WTC11 (cell line): ENCODE data around the gene PLEKHA6. TPM values are rescaled to one million over a fixed set of nuclear protein-coding genes. Genes with fewer than 3 reads are reported as not detected.

ENCODE experiments used
- ATAC-seq: fragments of 200-7000 bp; cut with Tn5 transposase; 2 replicates; pipeline ENCODE4 v1.10.0; 2021; ENCODE audit warnings: mild to moderate bottlenecking, moderate library complexity
- CTCF ChIA-PET: fragments of 300-600 bp; sonication (Branson Sonifier 250); formaldehyde crosslinking; loops from one replicate; lab custom pipeline; 2021; ENCODE audit warnings: antibody characterized with exemption; lab: Charles Lee
- POLR2A ChIA-PET: fragments of 350-600 bp; sonication (Branson Sonifier 250); formaldehyde crosslinking; loops from one replicate; lab custom pipeline; 2021; ENCODE audit warnings: antibody characterized with exemption; lab: Charles Lee
- DNase-seq: peaks from one replicate; pipeline ENCODE4 v3.0.0; 2021; ENCODE audit warnings: low spot score
- H3K27ac Mint-ChIP-seq: 2 replicates; pipeline ENCODE4 v1.8.0; 2021; ENCODE audit warnings: mixed read lengths
- H3K27me3 Mint-ChIP-seq: 2 replicates; pipeline ENCODE4 v1.8.0; 2021; ENCODE audit warnings: low read depth, mild to moderate bottlenecking, moderate library complexity, mixed read lengths
- H3K36me3 Mint-ChIP-seq: 2 replicates; pipeline ENCODE4 v1.8.0; 2021; ENCODE audit warnings: mixed read lengths
- H3K4me1 Mint-ChIP-seq: 2 replicates; pipeline ENCODE4 v1.8.0; 2022; ENCODE audit warnings: mixed read lengths
- H3K4me3 Mint-ChIP-seq: 2 replicates; pipeline ENCODE4 v1.8.0; 2021; ENCODE audit warnings: mild to moderate bottlenecking, moderate library complexity, mixed read lengths
- H3K9me3 Mint-ChIP-seq: 2 replicates; pipeline ENCODE4 v1.8.0; 2021; ENCODE audit warnings: mixed read lengths
- AR ChIP-seq: fragments of 250-450 bp; sonication (Bioruptor Pico); IDR thresholded peaks from 2 replicates; pipeline ENCODE4 v1.9.0; 2021; ENCODE audit warnings: mild to moderate bottlenecking
- ATF3 ChIP-seq: sonication (generic); formaldehyde crosslinking; conservative IDR thresholded peaks from 2 replicates; pipeline ENCODE4 v1.8.1; 2022; ENCODE audit warnings: mild to moderate bottlenecking, missing genetic modification reagents
- GRHL2 ChIP-seq: fragments of 250-450 bp; sonication (Bioruptor Pico); IDR thresholded peaks from 2 replicates; pipeline ENCODE4 v1.8.0; 2022; ENCODE audit warnings: mild to moderate bottlenecking, moderate library complexity; ENCODE audit not compliant: insufficient replicate concordance, severe bottlenecking
- HMGA2 ChIP-seq: fragments of 250-450 bp; sonication (Bioruptor Pico); IDR thresholded peaks from 2 replicates; pipeline ENCODE4 v1.4.0; 2021; ENCODE audit warnings: mild to moderate bottlenecking, moderate library complexity
- JAZF1 ChIP-seq: fragments of 250-450 bp; sonication (Bioruptor Pico); IDR thresholded peaks from 2 replicates; pipeline ENCODE4 v1.9.0; 2021; ENCODE audit warnings: moderate library complexity, mild to moderate bottlenecking, inconsistent platforms
- RELA ChIP-seq: sonication (generic); formaldehyde crosslinking; IDR thresholded peaks from 2 replicates; pipeline ENCODE4 v1.8.1; 2022; ENCODE audit warnings: missing genetic modification reagents, mild to moderate bottlenecking, borderline replicate concordance
- SOX15 ChIP-seq: fragments of 250-450 bp; sonication (Bioruptor Pico); IDR thresholded peaks from 2 replicates; pipeline ENCODE4 v1.9.0; 2021; ENCODE audit warnings: mild to moderate bottlenecking
- USF1 ChIP-seq: sonication (generic); formaldehyde crosslinking; IDR thresholded peaks from 2 replicates; pipeline ENCODE4 v1.8.0; 2022; ENCODE audit warnings: mild to moderate bottlenecking, missing genetic modification reagents
- ZNF281 ChIP-seq: sonication (generic); formaldehyde crosslinking; IDR thresholded peaks from 2 replicates; pipeline ENCODE4 v1.8.0; 2023; ENCODE audit warnings: mild to moderate bottlenecking, missing genetic modification reagents
- ZNF396 ChIP-seq: fragments of 250-450 bp; sonication (Bioruptor Pico); IDR thresholded peaks from 2 replicates; pipeline ENCODE4 v1.8.0; 2021; ENCODE audit warnings: mild to moderate bottlenecking, moderate library complexity, borderline replicate concordance
- total RNA-seq: library from RNA; stranded (reverse); gene quantifications from 3 replicates; pipeline ENCODE4 v1.2.3, GENCODE V29; 2021
- TF ChIP-seq, protein P1 (sequence below): sonication (generic); formaldehyde crosslinking; IDR thresholded peaks from 2 replicates; pipeline ENCODE4 v1.8.1; 2023; ENCODE audit warnings: mild to moderate bottlenecking, missing genetic modification reagents
- TF ChIP-seq, protein P2 (sequence below): sonication (generic); formaldehyde crosslinking; conservative IDR thresholded peaks from 2 replicates; pipeline ENCODE4 v1.8.1; 2023; ENCODE audit warnings: mild to moderate bottlenecking, low read depth, missing genetic modification reagents, moderate library complexity
- TF ChIP-seq, protein P3 (sequence below): sonication (generic); formaldehyde crosslinking; IDR thresholded peaks from 2 replicates; pipeline ENCODE4 v1.8.1; 2022; ENCODE audit warnings: low read depth, missing genetic modification reagents, borderline replicate concordance

The PLEKHA6 gene
- total RNA-seq, 1 experiment from 2014 or later: 11.6 TPM

- peaks cover 20% of the 10 kb centered on the region for H3K27me3 Mint-ChIP-seq
- no peak overlapping the region for H3K27ac Mint-ChIP-seq
- DNase-seq (no peak), ATAC-seq (no peak)
- ChIA-PET CTCF (interaction anchor here (1.2 to 8.4 kb wide), 11 partner anchors 11 to 199 kb away, joined by 3 to 118 read pairs (median 24); partner anchors contain the start of gene GOLT1A), POLR2A (no interaction called here)
- no peaks in the 10 kb centered on the region for H3K9me3 Mint-ChIP-seq
- no peak overlapping the region for H3K4me3 Mint-ChIP-seq
- H3K4me1 Mint-ChIP-seq: peaks cover 34% of the 10 kb centered on the region
- H3K36me3 Mint-ChIP-seq: no peaks in the 10 kb centered on the region
- TF ChIP-seq, protein P1, sequence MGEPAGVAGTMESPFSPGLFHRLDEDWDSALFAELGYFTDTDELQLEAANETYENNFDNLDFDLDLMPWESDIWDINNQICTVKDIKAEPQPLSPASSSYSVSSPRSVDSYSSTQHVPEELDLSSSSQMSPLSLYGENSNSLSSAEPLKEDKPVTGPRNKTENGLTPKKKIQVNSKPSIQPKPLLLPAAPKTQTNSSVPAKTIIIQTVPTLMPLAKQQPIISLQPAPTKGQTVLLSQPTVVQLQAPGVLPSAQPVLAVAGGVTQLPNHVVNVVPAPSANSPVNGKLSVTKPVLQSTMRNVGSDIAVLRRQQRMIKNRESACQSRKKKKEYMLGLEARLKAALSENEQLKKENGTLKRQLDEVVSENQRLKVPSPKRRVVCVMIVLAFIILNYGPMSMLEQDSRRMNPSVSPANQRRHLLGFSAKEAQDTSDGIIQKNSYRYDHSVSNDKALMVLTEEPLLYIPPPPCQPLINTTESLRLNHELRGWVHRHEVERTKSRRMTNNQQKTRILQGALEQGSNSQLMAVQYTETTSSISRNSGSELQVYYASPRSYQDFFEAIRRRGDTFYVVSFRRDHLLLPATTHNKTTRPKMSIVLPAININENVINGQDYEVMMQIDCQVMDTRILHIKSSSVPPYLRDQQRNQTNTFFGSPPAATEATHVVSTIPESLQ: no peak
- TF ChIP-seq ATF3 (CRISPR knock-in tag) (no peak), ZNF281 (CRISPR knock-in tag) (no peak), ZNF396 (CRISPR knock-in tag) (no peak), USF1 (CRISPR knock-in tag) (no peak), GRHL2 (no peak), HMGA2 (no peak), SOX15 (CRISPR knock-in tag) (no peak), RELA (CRISPR knock-in tag) (no peak), AR (CRISPR knock-in tag) (no peak), JAZF1 (CRISPR knock-in tag) (no peak)
- TF ChIP-seq, protein P2, sequence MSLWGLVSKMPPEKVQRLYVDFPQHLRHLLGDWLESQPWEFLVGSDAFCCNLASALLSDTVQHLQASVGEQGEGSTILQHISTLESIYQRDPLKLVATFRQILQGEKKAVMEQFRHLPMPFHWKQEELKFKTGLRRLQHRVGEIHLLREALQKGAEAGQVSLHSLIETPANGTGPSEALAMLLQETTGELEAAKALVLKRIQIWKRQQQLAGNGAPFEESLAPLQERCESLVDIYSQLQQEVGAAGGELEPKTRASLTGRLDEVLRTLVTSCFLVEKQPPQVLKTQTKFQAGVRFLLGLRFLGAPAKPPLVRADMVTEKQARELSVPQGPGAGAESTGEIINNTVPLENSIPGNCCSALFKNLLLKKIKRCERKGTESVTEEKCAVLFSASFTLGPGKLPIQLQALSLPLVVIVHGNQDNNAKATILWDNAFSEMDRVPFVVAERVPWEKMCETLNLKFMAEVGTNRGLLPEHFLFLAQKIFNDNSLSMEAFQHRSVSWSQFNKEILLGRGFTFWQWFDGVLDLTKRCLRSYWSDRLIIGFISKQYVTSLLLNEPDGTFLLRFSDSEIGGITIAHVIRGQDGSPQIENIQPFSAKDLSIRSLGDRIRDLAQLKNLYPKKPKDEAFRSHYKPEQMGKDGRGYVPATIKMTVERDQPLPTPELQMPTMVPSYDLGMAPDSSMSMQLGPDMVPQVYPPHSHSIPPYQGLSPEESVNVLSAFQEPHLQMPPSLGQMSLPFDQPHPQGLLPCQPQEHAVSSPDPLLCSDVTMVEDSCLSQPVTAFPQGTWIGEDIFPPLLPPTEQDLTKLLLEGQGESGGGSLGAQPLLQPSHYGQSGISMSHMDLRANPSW (CRISPR knock-in tag): no peak
- TF ChIP-seq, protein P3, sequence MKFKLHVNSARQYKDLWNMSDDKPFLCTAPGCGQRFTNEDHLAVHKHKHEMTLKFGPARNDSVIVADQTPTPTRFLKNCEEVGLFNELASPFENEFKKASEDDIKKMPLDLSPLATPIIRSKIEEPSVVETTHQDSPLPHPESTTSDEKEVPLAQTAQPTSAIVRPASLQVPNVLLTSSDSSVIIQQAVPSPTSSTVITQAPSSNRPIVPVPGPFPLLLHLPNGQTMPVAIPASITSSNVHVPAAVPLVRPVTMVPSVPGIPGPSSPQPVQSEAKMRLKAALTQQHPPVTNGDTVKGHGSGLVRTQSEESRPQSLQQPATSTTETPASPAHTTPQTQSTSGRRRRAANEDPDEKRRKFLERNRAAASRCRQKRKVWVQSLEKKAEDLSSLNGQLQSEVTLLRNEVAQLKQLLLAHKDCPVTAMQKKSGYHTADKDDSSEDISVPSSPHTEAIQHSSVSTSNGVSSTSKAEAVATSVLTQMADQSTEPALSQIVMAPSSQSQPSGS (CRISPR knock-in tag): no peak
These were observed 1.6 kb upstream of the PLEKHA6 start for GRCh38 chr1:204361341-204361771.
